ENCODE measurements around the gene UBR1. TPM values are rescaled to one million over a fixed set of nuclear protein-coding genes. Genes with fewer than 3 reads are reported as not detected.

Gene UBR1
- total and polyA plus RNA-seq, 8 donors: 24.3 to 31.5 (median 28.5) TPM

GRCh38 chr15:43095708-43096347, 10.0 kb downstream of the UBR1 start:
- Histone ChIP-seq H3K27ac (no peak overlapping the region), H3K36me3 (peaks cover 2 to 32% of the 10 kb centered on the region in 2 donors), H3K4me3 (no peak overlapping the region), H3K9me3 (no peaks in the 10 kb centered on the region), H3K27me3 (no peaks in the 10 kb centered on the region), H3K4me1 (peaks cover 0 to 41% of the 10 kb centered on the region in 2 donors)
- intact Hi-C loops (cut with DNase I): no loop called here
- DNase-seq (no peak), ATAC-seq (peak; percentile 55)
- no peak for TF ChIP-seq CTCF (IDR thresholded peaks at IDR 0.05)

- no peak overlapping the region for H3K4me3 ChIP-seq
- peak; percentile 86 for ATAC-seq
- peaks cover 2 to 30% of the 10 kb centered on the region in 2 donors for H3K36me3 ChIP-seq
- H3K4me1 ChIP-seq: peaks cover 0 to 41% of the 10 kb centered on the region in 2 donors
- no peak overlapping the region for H3K27ac ChIP-seq
- no peak for TF ChIP-seq CTCF (IDR thresholded peaks at IDR 0.05)
- intact Hi-C loops (cut with DNase I): no loop called here
- H3K27me3 ChIP-seq: no peaks in the 10 kb centered on the region
- peak in 1 of 4 donors; percentile 7 for DNase-seq
- H3K9me3 ChIP-seq: no peaks in the 10 kb centered on the region
Measured at GRCh38 chr15:43095243-43095642, 10.6 kb downstream of the UBR1 start.

GRCh38 chr15:43094416-43095030, 11.3 kb downstream of the UBR1 start:
- no peak for TF ChIP-seq CTCF (IDR thresholded peaks at IDR 0.05)
- intact Hi-C loops (cut with DNase I): no loop called here
- H3K27me3 ChIP-seq: no peaks in the 10 kb centered on the region
- H3K9me3 ChIP-seq: no peaks in the 10 kb centered on the region
- DNase-seq: no peak
- H3K4me1 ChIP-seq: peaks cover 0 to 35% of the 10 kb centered on the region in 2 donors
- no peak overlapping the region for H3K27ac ChIP-seq
- no peak for ATAC-seq
- no peak overlapping the region for H3K4me3 ChIP-seq
- peaks cover 2 to 24% of the 10 kb centered on the region in 2 donors for H3K36me3 ChIP-seq

GRCh38 chr15:43093026-43093425, 12.8 kb downstream of the UBR1 start:
- no peak for DNase-seq

More at GRCh38 chr15:43093026-43093425, 12.8 kb downstream of the UBR1 start:
- Histone ChIP-seq H3K36me3 (peaks cover 2 to 20% of the 10 kb centered on the region in 2 donors), H3K4me1 (peaks cover 0 to 32% of the 10 kb centered on the region in 2 donors), H3K27me3 (no peaks in the 10 kb centered on the region), H3K4me3 (no peak overlapping the region), H3K9me3 (no peaks in the 10 kb centered on the region), H3K27ac (peak overlapping the region in 1 of 2 donors; percentile 6)
- TF ChIP-seq CTCF (IDR thresholded peaks at IDR 0.05): no peak
- intact Hi-C loops (cut with DNase I): no loop called here
- peak; percentile 29 for ATAC-seq
